Adrenal gland (tissue), 12 donors: ENCODE data around the gene NLRC3. TPM values are rescaled to one million over a fixed set of nuclear protein-coding genes. Genes with fewer than 3 reads are reported as not detected.

ENCODE experiments used
- DNase-seq, 7 donors: peaks; one replicate each; pipeline ENCODE4 v3.0.0-alpha.2; 2019 to 2020
- H3K27ac ChIP-seq, 5 donors: fragments of 200-600 bp; sonication (generic) in 4 of 5; 1 replicate in 3 of 5; 2 replicates in 2 of 5; pipeline versions ENCODE4 v1.5.1 to v1.8.0; 2016 to 2020; ENCODE audit warnings: mild to moderate bottlenecking in 1 of 5
- H3K27me3 ChIP-seq: fragments of 200-600 bp; 2 replicates; pipeline ENCODE4 v1.8.0; 2021
- H3K36me3 ChIP-seq, 2 donors: fragments of 200-600 bp; replicated peaks in 1 of 2; 1 replicate in 1 of 2; 2 replicates in 1 of 2; pipeline versions ENCODE4 v1.5.1 to v1.8.0; 2018 to 2022
- H3K4me1 ChIP-seq, 2 donors: fragments of 200-600 bp; replicated peaks in 1 of 2; 1 replicate in 1 of 2; 2 replicates in 1 of 2; pipeline versions ENCODE4 v1.5.1 to v1.8.0; 2018 to 2021
- H3K4me3 ChIP-seq, 4 donors: fragments of 200-600 bp; sonication (generic) in 3 of 4; one replicate each; pipeline ENCODE4 v1.5.1; 2016 to 2018
- H3K9me3 ChIP-seq, 3 donors: fragments of 200-600 bp; sonication (generic) in 1 of 3; replicated peaks in 1 of 3; 1 replicate in 2 of 3; 2 replicates in 1 of 3; pipeline versions ENCODE4 v1.5.1 to v1.8.0; 2016 to 2021
- POLR2A ChIP-seq, 2 donors: fragments of 450-650 bp; IDR thresholded peaks; one replicate each; pipeline ENCODE4 v1.6.1; 2017; ENCODE audit warnings: antibody characterized with exemption in 2 of 2, mild to moderate bottlenecking in 2 of 2, moderate library complexity in 1 of 2
- WGBS, 4 donors: extraction: QIAGEN DNeasy Blood & Tissue Kit in 2 of 4; methylation state at CpG; one replicate each; pipeline versions ENCODE4 v1.1.5 to v1.1.7; 2013 to 2017; 5-methylcytosine and 5-hydroxymethylcytosine counted together
- intact Hi-C, 2 donors: fragments of 100-400 bp; cut with DNase I; formaldehyde crosslinking; loops; one replicate each; pipeline versions ENCODE4 v1.14.1 to v1.15.0; 2022 to 2023
- polyA plus RNA-seq, 3 donors: library from polyadenylated mRNA; stranded (reverse); fragments of 200-250 nt in 2 of 3; fragments of 350-450 nt in 1 of 3; fragmentation: Illumina TruSeq in 1 of 3; extraction: RNeasy Lipid Tissue Mini Kit (QIAGEN cat#74804) in 1 of 3; gene quantifications; one replicate each; pipeline ENCODE4 v1.2.3, GENCODE V29; 2013 to 2014
- total RNA-seq, 9 donors: library from RNA; depleted of rRNA in 4 of 9; stranded (reverse); fragments of >200 nt in 4 of 9; fragments of 120-200 nt in 1 of 9; fragmentation: NEBNext Ultra II Directional in 1 of 9; extraction: Animal tissue kit (Norgen Biotek cat#: 25700) in 1 of 9; gene quantifications; one replicate each; pipeline versions ENCODE4 v1.1.0 to v1.2.4, GENCODE V29; 2013 to 2023
- TF ChIP-seq, protein P1 (sequence below), 6 experiments: fragments of 450-650 bp in 4 of 6; fragments of 200-600 bp in 2 of 6; sonication (generic) in 1 of 6; IDR thresholded peaks; 1 replicate in 5 of 6; 2 replicates in 1 of 6; pipeline versions ENCODE4 v1.5.1 to v1.8.0; 2016 to 2021; ENCODE audit warnings: antibody characterized with exemption in 6 of 6, mild to moderate bottlenecking in 2 of 6, moderate library complexity in 1 of 6
- donor health status: healthy with polysubstance abuse.
- donor health status: Bipolar disorder and iron deficiency.
- donor health status: DM: yes; HTN: yes; CAD: no.
- donor health status: DM: no; HTN: no; CAD: no.
- donor health status: DM: no; HTN: no; CAD: no.
- donor health status: DM: yes; HTN: yes; CAD: no.

NLRC3 gene
- total and polyA plus RNA-seq, 12 donors = 0.29 to 2.5 (median 1.5) TPM

DNA sequence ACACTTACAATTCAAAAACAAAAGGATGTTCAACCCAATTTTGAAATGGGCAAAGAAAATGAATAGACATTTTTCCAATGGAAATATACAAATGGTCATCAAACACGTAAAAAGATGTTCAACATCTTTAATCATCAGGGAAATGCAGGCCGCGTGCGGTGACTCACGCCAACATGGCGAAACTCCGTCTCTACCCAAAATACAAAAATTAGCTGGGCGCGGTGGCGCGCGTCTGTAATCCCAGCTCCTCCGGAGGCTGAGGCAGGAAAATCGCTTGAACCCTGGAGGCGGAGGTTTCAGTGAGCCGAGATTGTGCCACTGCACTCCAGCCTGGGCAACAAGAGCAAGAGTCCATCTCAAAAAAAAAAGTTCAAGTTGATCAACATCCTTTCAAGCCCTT, 78.2 kb downstream of the NLRC3 start:
- 94 to 98% (median 96%) methylated on average over 16 of the region's 16 CpGs for WGBS, 4 donors
- Histone ChIP-seq H3K4me3 (no peak overlapping the region), H3K9me3 (no peaks in the 10 kb centered on the region), H3K27me3 (no peaks in the 10 kb centered on the region), H3K36me3 (no peaks in the 10 kb centered on the region), H3K4me1 (peaks cover 15 to 19% of the 10 kb centered on the region in 2 donors), H3K27ac (no peak overlapping the region)
- TF ChIP-seq POLR2A (IDR thresholded peaks at IDR 0.05) = no peak
- TF ChIP-seq, protein P1, sequence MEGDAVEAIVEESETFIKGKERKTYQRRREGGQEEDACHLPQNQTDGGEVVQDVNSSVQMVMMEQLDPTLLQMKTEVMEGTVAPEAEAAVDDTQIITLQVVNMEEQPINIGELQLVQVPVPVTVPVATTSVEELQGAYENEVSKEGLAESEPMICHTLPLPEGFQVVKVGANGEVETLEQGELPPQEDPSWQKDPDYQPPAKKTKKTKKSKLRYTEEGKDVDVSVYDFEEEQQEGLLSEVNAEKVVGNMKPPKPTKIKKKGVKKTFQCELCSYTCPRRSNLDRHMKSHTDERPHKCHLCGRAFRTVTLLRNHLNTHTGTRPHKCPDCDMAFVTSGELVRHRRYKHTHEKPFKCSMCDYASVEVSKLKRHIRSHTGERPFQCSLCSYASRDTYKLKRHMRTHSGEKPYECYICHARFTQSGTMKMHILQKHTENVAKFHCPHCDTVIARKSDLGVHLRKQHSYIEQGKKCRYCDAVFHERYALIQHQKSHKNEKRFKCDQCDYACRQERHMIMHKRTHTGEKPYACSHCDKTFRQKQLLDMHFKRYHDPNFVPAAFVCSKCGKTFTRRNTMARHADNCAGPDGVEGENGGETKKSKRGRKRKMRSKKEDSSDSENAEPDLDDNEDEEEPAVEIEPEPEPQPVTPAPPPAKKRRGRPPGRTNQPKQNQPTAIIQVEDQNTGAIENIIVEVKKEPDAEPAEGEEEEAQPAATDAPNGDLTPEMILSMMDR (IDR thresholded peaks at IDR 0.05) = no peak
- intact Hi-C loops = loop anchor here in 1 of 2 donors (10.0 kb wide), 1 partner anchor 234 kb away; no protein-coding TSS in a partner anchor
- DNase-seq = no peak

DNA sequence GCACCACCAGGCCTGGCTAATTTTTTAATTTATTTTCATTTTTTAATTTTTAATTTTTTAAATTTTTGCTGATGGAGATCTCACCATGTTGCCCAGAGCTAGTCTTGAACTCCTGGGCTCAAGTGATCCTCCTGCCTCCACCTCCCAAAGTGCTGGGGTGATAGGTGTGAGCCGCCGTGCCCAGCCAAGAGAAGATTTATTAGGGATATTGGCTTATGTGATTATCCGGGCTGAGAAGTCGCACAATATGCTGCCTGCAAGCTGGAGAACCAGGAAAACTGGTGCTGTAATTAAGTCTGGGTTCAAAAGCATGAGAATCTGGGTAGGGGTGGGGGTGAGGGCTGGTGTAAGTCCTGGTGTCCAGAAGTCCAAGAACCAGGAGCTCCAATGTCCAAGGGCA, 79.4 kb downstream of the NLRC3 start:
- no peaks in the 10 kb centered on the region for H3K36me3 ChIP-seq
- peaks cover 15 to 16% of the 10 kb centered on the region in 2 donors for H3K4me1 ChIP-seq
- no peaks in the 10 kb centered on the region for H3K27me3 ChIP-seq
- TF ChIP-seq, protein P1 (IDR thresholded peaks at IDR 0.05) = no peak
- no peak for TF ChIP-seq POLR2A (IDR thresholded peaks at IDR 0.05)
- intact Hi-C loops = loop anchor here in 1 of 2 donors (10.0 kb wide), 1 partner anchor 233 kb away; no protein-coding TSS in a partner anchor
- no peak overlapping the region for H3K27ac ChIP-seq
- WGBS, 4 donors = 90 to 96% (median 94%) methylated on average over 4 of the region's 4 CpGs
- H3K9me3 ChIP-seq = no peaks in the 10 kb centered on the region
- no peak overlapping the region for H3K4me3 ChIP-seq
- DNase-seq = no peak

DNA sequence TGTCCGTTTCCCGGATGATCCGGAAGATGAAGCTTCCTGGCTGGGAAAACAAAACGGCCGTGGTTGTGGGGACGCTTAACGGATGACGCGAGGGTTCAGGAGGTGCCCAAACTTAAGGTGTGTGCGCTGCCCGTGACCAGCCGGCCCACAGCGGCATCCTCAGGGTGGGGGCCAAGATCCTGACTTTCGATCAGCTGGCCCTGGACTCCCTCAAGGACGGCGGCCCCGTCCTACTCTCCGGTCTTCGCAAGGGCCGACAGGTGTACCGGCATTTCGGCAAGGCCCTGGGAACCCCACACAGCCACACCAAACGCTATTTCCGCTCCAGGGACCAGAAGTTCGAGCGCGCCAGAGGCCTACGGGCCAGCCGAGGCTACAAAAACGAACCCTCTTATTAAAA, 80.8 kb downstream of the NLRC3 start:
- no peaks in the 10 kb centered on the region for H3K36me3 ChIP-seq
- H3K4me1 ChIP-seq = peaks cover 3 to 6% of the 10 kb centered on the region in 2 donors
- no peaks in the 10 kb centered on the region for H3K27me3 ChIP-seq
- H3K9me3 ChIP-seq = no peaks in the 10 kb centered on the region
- TF ChIP-seq, protein P1 (IDR thresholded peaks at IDR 0.05) = no peak
- no peak for TF ChIP-seq POLR2A (IDR thresholded peaks at IDR 0.05)
- no peak overlapping the region for H3K4me3 ChIP-seq
- no peak for DNase-seq
- H3K27ac ChIP-seq = no peak overlapping the region
- intact Hi-C loops = loop anchor here in 1 of 2 donors (10.0 kb wide), 1 partner anchor 232 kb away; no protein-coding TSS in a partner anchor
- WGBS, 4 donors = 93 to 95% (median 94%) methylated on average over 30 of the region's 30 CpGs

DNA sequence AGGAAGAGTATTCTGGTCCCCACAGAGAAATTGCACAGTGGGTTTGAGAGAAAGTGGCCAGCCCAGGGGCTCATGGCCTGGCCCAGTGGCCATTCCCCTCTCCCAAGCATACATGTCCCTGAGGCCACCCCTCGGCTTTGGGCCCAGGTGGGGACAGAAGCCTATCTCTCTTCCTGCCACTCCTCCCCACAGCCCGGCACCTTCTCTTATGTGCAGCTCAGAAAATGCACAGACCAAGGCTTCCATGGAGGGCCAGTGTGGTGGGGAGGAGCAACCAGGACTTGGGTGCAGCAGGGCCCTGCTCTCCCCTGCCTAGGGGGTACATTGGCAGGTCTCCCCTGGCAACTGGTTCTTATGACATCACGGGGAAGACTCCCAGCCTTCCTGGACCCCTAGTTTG, 82.0 kb downstream of the NLRC3 start, which contains the start of gene C16orf90:
Gene C16orf90, minus strand, starts transcription at position 314 of the 400 bp plus-strand sequence. Its CDS starts 68 bp downstream, at position 246.
- intact Hi-C loops = loop anchor here in 1 of 2 donors (10.0 kb wide), 1 partner anchor 230 kb away; no protein-coding TSS in a partner anchor

More for the DNA sequence above, 82.0 kb downstream of the NLRC3 start, which contains the start of gene C16orf90:
- no peaks in the 10 kb centered on the region for H3K36me3 ChIP-seq
- H3K9me3 ChIP-seq = no peaks in the 10 kb centered on the region
- H3K4me1 ChIP-seq = peaks cover 0 to under 1% of the 10 kb centered on the region in 2 donors
- WGBS, 4 donors = 80 to 100% (median 89%) methylated on average over 1 to 3 of the region's 3 CpGs
- no peak within 1 kb of the TSS for H3K4me3 ChIP-seq
- TF ChIP-seq, protein P1 (IDR thresholded peaks at IDR 0.05) = no peak
- no peak for TF ChIP-seq POLR2A (IDR thresholded peaks at IDR 0.05)
- no peak for DNase-seq
- no peaks in the 10 kb centered on the region for H3K27me3 ChIP-seq
- no peak within 1 kb of the TSS for H3K27ac ChIP-seq
